Endodermal cell (in vitro differentiated cells): Measurements from ENCODE around the gene ZNF667. TPM values are rescaled to one million over a fixed set of nuclear protein-coding genes. Genes with fewer than 3 reads are reported as not detected.

ENCODE experiments used
- DNase-seq: peaks from one replicate; pipeline ENCODE4 v3.0.0-alpha.2; 2017
- H3K27ac ChIP-seq: 2 replicates; pipeline ENCODE4 v1.5.1; 2013; ENCODE audit warnings: mild to moderate bottlenecking, low read depth, low read length, moderate library complexity
- H3K27me3 ChIP-seq: 2 replicates; pipeline ENCODE4 v1.6.1; 2013; ENCODE audit warnings: mild to moderate bottlenecking, low read length, moderate library complexity; ENCODE audit not compliant: insufficient read depth, control insufficient read depth, poor library complexity, severe bottlenecking
- H3K36me3 ChIP-seq: 2 replicates; pipeline ENCODE4 v1.7.0; 2013; ENCODE audit warnings: mild to moderate bottlenecking, low read length, moderate library complexity; ENCODE audit not compliant: control insufficient read depth, insufficient read depth
- H3K4me1 ChIP-seq: one replicate; pipeline ENCODE4 v1.7.0; 2013; ENCODE audit warnings: low read length; ENCODE audit not compliant: control insufficient read depth, insufficient read depth
- H3K4me3 ChIP-seq: 2 replicates; pipeline ENCODE4 v1.5.1; 2013; ENCODE audit warnings: mild to moderate bottlenecking, low read length, moderate library complexity
- H3K9ac ChIP-seq: 2 replicates; pipeline ENCODE4 v1.6.1; 2013; ENCODE audit warnings: mild to moderate bottlenecking, low read length, moderate library complexity; ENCODE audit not compliant: poor library complexity, severe bottlenecking; ENCODE audit errors: extremely low read depth
- H3K9me3 ChIP-seq: 2 replicates; pipeline ENCODE4 v1.6.1; 2013; ENCODE audit warnings: mild to moderate bottlenecking, low read length, moderate library complexity; ENCODE audit not compliant: control insufficient read depth
- H3K27ac Mint-ChIP-seq: 2 replicates; pipeline ENCODE4 v1.8.0; 2020; ENCODE audit warnings: mixed read lengths
- H3K27me3 Mint-ChIP-seq: 2 replicates; pipeline ENCODE4 v1.8.0; 2021; ENCODE audit warnings: mild to moderate bottlenecking, mixed read lengths; ENCODE audit not compliant: insufficient read depth
- H3K36me3 Mint-ChIP-seq: 2 replicates; pipeline ENCODE4 v1.8.0; 2020; ENCODE audit warnings: low read depth, mixed read lengths
- H3K4me1 Mint-ChIP-seq: 2 replicates; pipeline ENCODE4 v1.8.0; 2020; ENCODE audit warnings: mixed read lengths
- H3K4me3 Mint-ChIP-seq: 2 replicates; pipeline ENCODE4 v1.8.0; 2020; ENCODE audit warnings: mild to moderate bottlenecking, moderate library complexity, mixed read lengths
- H3K9me3 Mint-ChIP-seq: 2 replicates; pipeline ENCODE4 v1.8.0; 2020; ENCODE audit warnings: mild to moderate bottlenecking, mixed read lengths
- WGBS, 2 experiments: methylation state at CpG; one replicate each; pipeline versions ENCODE4 v1.1.5 to v1.1.7; 2013; ENCODE audit warnings: missing lambda C conversion rate in 2 of 2, mixed read lengths in 1 of 2; ENCODE audit not compliant: insufficient coverage in 1 of 2, insufficient read length in 1 of 2; 5-methylcytosine and 5-hydroxymethylcytosine counted together
- total RNA-seq, 2 donors: library from RNA; stranded (reverse); fragmentation: NEBNext Ultra II Directional in 1 of 2; extraction: Animal tissue kit (Norgen Biotek cat#: 25700) in 1 of 2; gene quantifications; 2 replicates in 1 of 2; 3 replicates in 1 of 2; pipeline ENCODE4 v1.2.1, GENCODE V29; 2021
- TF ChIP-seq, protein P1 (sequence below): fragments of 200-600 bp; sonication (generic); conservative IDR thresholded peaks from 2 replicates; pipeline ENCODE4 v1.5.0; 2021; ENCODE audit warnings: antibody characterized with exemption, mild to moderate bottlenecking

The ZNF667 gene
- total RNA-seq, 2 donors from 2014 or later: 0.07 to 10.7 TPM

DNA sequence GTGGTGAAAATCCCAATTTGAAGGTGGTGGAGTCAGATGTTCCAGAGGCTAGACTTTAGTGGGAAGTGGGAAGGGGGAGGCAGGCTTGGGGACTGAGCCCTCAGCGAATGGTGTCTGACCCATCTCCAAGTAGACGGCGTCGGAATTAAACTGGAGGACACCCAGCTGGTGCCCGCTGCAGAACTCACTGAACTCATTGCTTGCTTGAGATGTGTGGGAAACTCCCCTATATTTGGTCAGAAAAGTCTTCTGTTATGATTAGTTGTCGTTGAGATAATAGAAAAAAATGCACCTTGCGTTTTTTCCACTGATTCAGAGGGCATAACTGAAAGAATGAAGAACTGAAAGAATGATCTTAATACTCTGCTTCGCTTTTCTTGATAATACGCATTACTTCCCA is 73.9 kb downstream of the ZNF667 start:
- TF ChIP-seq, protein P1, sequence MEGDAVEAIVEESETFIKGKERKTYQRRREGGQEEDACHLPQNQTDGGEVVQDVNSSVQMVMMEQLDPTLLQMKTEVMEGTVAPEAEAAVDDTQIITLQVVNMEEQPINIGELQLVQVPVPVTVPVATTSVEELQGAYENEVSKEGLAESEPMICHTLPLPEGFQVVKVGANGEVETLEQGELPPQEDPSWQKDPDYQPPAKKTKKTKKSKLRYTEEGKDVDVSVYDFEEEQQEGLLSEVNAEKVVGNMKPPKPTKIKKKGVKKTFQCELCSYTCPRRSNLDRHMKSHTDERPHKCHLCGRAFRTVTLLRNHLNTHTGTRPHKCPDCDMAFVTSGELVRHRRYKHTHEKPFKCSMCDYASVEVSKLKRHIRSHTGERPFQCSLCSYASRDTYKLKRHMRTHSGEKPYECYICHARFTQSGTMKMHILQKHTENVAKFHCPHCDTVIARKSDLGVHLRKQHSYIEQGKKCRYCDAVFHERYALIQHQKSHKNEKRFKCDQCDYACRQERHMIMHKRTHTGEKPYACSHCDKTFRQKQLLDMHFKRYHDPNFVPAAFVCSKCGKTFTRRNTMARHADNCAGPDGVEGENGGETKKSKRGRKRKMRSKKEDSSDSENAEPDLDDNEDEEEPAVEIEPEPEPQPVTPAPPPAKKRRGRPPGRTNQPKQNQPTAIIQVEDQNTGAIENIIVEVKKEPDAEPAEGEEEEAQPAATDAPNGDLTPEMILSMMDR: no peak
- peaks cover 69% of the 10 kb centered on the region for H3K36me3 Mint-ChIP-seq
- no peak for DNase-seq
- H3K36me3 ChIP-seq: peaks cover 36% of the 10 kb centered on the region
- H3K27me3 Mint-ChIP-seq: no peaks in the 10 kb centered on the region
- H3K4me3 Mint-ChIP-seq: peak overlapping the region; percentile 80
- no peaks in the 10 kb centered on the region for H3K4me1 ChIP-seq
- H3K9me3 Mint-ChIP-seq: peaks cover 85% of the 10 kb centered on the region
- H3K27ac Mint-ChIP-seq: no peak overlapping the region
- H3K4me1 Mint-ChIP-seq: peaks cover 8% of the 10 kb centered on the region
- 71 to 83% methylated on average over 5 to 9 of the region's 9 CpGs for WGBS, 2 experiments
- peaks cover 86% of the 10 kb centered on the region for H3K9me3 ChIP-seq
- no peak overlapping the region for H3K27ac ChIP-seq
- H3K27me3 ChIP-seq: no peaks in the 10 kb centered on the region
- no peak overlapping the region for H3K9ac ChIP-seq
- H3K4me3 ChIP-seq: peak overlapping the region; percentile 91

DNA sequence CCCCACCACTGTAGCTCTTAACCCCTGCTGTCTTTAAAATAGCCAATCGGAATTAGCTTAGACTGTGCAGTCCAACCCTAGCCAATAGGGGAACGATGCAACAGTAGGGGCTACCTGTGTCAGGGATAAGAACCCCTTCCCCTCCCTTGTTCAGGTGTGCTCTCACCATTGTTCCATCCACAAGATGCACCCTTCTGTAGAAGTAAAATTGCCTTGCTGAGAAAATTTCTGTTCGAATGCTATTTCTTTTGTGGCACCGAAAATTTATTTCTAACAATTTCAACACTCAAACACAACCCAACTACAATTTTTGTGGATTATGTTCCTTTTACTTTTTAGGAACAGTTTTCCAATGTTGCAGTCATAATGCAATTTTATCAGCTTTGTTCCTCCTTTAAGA is 76.7 kb downstream of the ZNF667 start:
- TF ChIP-seq, protein P1: no peak
- H3K4me3 ChIP-seq: peak overlapping the region; percentile 91
- peaks cover 92% of the 10 kb centered on the region for H3K9me3 Mint-ChIP-seq
- peaks cover 8% of the 10 kb centered on the region for H3K4me1 Mint-ChIP-seq
- H3K27me3 ChIP-seq: no peaks in the 10 kb centered on the region
- no peak overlapping the region for H3K9ac ChIP-seq
- DNase-seq: no peak
- H3K36me3 Mint-ChIP-seq: peaks cover 73% of the 10 kb centered on the region
- H3K4me3 Mint-ChIP-seq: no peak overlapping the region
- H3K27me3 Mint-ChIP-seq: no peaks in the 10 kb centered on the region
- WGBS, 2 experiments: 90 to 91% methylated on average over 4 of the region's 4 CpGs
- H3K27ac ChIP-seq: no peak overlapping the region
- no peaks in the 10 kb centered on the region for H3K4me1 ChIP-seq
- H3K27ac Mint-ChIP-seq: no peak overlapping the region
- peaks cover 38% of the 10 kb centered on the region for H3K36me3 ChIP-seq
- peaks cover 87% of the 10 kb centered on the region for H3K9me3 ChIP-seq

DNA sequence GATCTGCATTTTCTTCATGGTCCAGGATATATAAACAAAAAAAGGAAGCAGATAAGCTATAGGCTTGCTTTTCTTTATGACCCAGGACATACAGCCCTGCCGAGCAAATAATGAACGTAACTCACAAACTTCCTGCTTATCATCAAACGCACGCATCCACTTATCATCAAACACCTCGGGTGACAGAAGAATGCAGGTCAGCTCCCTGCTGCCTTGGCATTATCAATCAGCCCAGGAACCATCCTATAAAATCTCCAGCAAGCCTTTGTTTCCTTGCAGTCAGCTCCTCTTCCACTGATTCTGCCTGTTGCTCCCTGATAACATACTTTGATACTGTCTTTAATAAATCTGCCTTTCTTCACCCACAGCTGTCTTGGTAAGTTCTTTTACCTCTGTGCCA is 78.3 kb downstream of the ZNF667 start:
- H3K9me3 ChIP-seq: peaks cover 92% of the 10 kb centered on the region
- no peak overlapping the region for H3K4me3 Mint-ChIP-seq
- peaks cover 38% of the 10 kb centered on the region for H3K36me3 ChIP-seq
- no peak overlapping the region for H3K27ac Mint-ChIP-seq
- H3K4me1 ChIP-seq: no peaks in the 10 kb centered on the region
- H3K4me1 Mint-ChIP-seq: peaks cover 2% of the 10 kb centered on the region
- H3K9me3 Mint-ChIP-seq: peaks cover 95% of the 10 kb centered on the region
- TF ChIP-seq, protein P1: no peak
- peak overlapping the region; percentile 91 for H3K4me3 ChIP-seq
- H3K9ac ChIP-seq: no peak overlapping the region
- DNase-seq: no peak
- no peak overlapping the region for H3K27ac ChIP-seq
- peaks cover 81% of the 10 kb centered on the region for H3K36me3 Mint-ChIP-seq
- H3K27me3 ChIP-seq: no peaks in the 10 kb centered on the region
- no peaks in the 10 kb centered on the region for H3K27me3 Mint-ChIP-seq
- 77 to 88% methylated on average over 5 of the region's 5 CpGs for WGBS, 2 experiments
